Measurements from ENCODE around the gene RBFOX2.
"Not testable (repeated sequence)": the region's sequence is repeated elsewhere in the genome, so short reads cannot be mapped to it uniquely, and the experiment has no call there.

The RBFOX2 gene

GRCh38 chr22:35830305-35830704 lies 198.3 kb downstream of the RBFOX2 start:
- no peak for DNase-seq (ENCODE audit: low read depth in 2 of 2)

- DNase-seq (ENCODE audit: low read depth in 2 of 2) = no peak
Observed at GRCh38 chr22:35824256-35824655, 204.4 kb downstream of the RBFOX2 start.

GRCh38 chr22:35821654-35822053 lies 207.0 kb downstream of the RBFOX2 start:
- no peak for DNase-seq (ENCODE audit: low read depth in 2 of 2)

GRCh38 chr22:35819421-35819820 lies 209.2 kb downstream of the RBFOX2 start:
- DNase-seq (ENCODE audit: low read depth in 2 of 2) = no peak

GRCh38 chr22:35818897-35819296 lies 209.7 kb downstream of the RBFOX2 start:
- no peak for DNase-seq (ENCODE audit: low read depth in 2 of 2)

- no peak for DNase-seq (ENCODE audit: low read depth in 2 of 2)
Observed at GRCh38 chr22:35812600-35812999, 216.0 kb downstream of the RBFOX2 start.

- DNase-seq (ENCODE audit: low read depth in 2 of 2) = no peak
Observed at GRCh38 chr22:35811670-35812069, 217.0 kb downstream of the RBFOX2 start.

- no peak for DNase-seq (ENCODE audit: low read depth in 2 of 2)
Observed at GRCh38 chr22:35809816-35810215, 218.8 kb downstream of the RBFOX2 start.

GRCh38 chr22:35808377-35808776 lies 220.2 kb downstream of the RBFOX2 start:
- no peak for DNase-seq (ENCODE audit: low read depth in 2 of 2)

GRCh38 chr22:35806668-35807067 lies 222.0 kb downstream of the RBFOX2 start:
- not testable (repeated sequence) for DNase-seq (ENCODE audit: low read depth in 2 of 2)

GRCh38 chr22:35805466-35805865 lies 223.2 kb downstream of the RBFOX2 start:
- DNase-seq (ENCODE audit: low read depth in 2 of 2) = no peak

- DNase-seq (ENCODE audit: low read depth in 2 of 2) = no peak
Observed at GRCh38 chr22:35804421-35804820, 224.2 kb downstream of the RBFOX2 start.

GRCh38 chr22:35802885-35803284 lies 225.7 kb downstream of the RBFOX2 start:
- DNase-seq (ENCODE audit: low read depth in 2 of 2) = no peak

- DNase-seq (ENCODE audit: low read depth in 2 of 2) = not testable (repeated sequence)
Observed at GRCh38 chr22:35801301-35801700, 227.3 kb downstream of the RBFOX2 start.

- DNase-seq (ENCODE audit: low read depth in 2 of 2) = no peak
Observed at GRCh38 chr22:35799150-35799549, 229.5 kb downstream of the RBFOX2 start.

GRCh38 chr22:35797411-35797810 lies 231.2 kb downstream of the RBFOX2 start:
- no peak for DNase-seq (ENCODE audit: low read depth in 2 of 2)

GRCh38 chr22:35795476-35795875 lies 233.1 kb downstream of the RBFOX2 start:
- DNase-seq (ENCODE audit: low read depth in 2 of 2) = no peak

GRCh38 chr22:35792506-35792905 lies 236.1 kb downstream of the RBFOX2 start:
- DNase-seq (ENCODE audit: low read depth in 2 of 2) = no peak

- not testable (repeated sequence) for DNase-seq (ENCODE audit: low read depth in 2 of 2)
Observed at GRCh38 chr22:35791788-35792187, 236.8 kb downstream of the RBFOX2 start.

- DNase-seq (ENCODE audit: low read depth in 2 of 2) = no peak
Observed at GRCh38 chr22:35785181-35785923, 243.3 kb downstream of the RBFOX2 start.

- DNase-seq (ENCODE audit: low read depth in 2 of 2) = no peak
Observed at GRCh38 chr22:35784633-35785032, 244.0 kb downstream of the RBFOX2 start.

- no peak for DNase-seq (ENCODE audit: low read depth in 2 of 2)
Observed at GRCh38 chr22:35783943-35784614, 244.5 kb downstream of the RBFOX2 start.

- DNase-seq (ENCODE audit: low read depth in 2 of 2) = no peak
Observed at GRCh38 chr22:35782504-35782903, 246.1 kb downstream of the RBFOX2 start.
